T-helper 2 cell treated with Interferon-gamma antibody and Interleukin-4, amounts not matched to agents 5 μg/mL and 100 μg/mL, for 36 hours (primary cell): ENCODE data around the gene KRT16.
"Not testable (repeated sequence)": the region's sequence is repeated elsewhere in the genome, so short reads cannot be mapped to it uniquely, and the experiment has no call there.

Experiments
- DNase-seq: peaks from one replicate; pipeline ENCODE4 v3.0.0; 2021; ENCODE audit warnings: low spot score
- H3K27ac Mint-ChIP-seq: one replicate; pipeline ENCODE4 v1.8.0; 2021; ENCODE audit warnings: mild to moderate bottlenecking, mixed read lengths
- H3K27me3 Mint-ChIP-seq: one replicate; pipeline ENCODE4 v1.8.0; 2021; ENCODE audit warnings: low read depth, mixed read lengths
- H3K36me3 Mint-ChIP-seq: one replicate; pipeline ENCODE4 v1.8.0; 2021; ENCODE audit warnings: low read depth, mixed read lengths
- H3K4me1 Mint-ChIP-seq: one replicate; pipeline ENCODE4 v1.8.0; 2021; ENCODE audit warnings: low read depth, mixed read lengths
- H3K4me3 Mint-ChIP-seq: one replicate; pipeline ENCODE4 v1.8.0; 2022; ENCODE audit warnings: mild to moderate bottlenecking, moderate library complexity, mixed read lengths
- H3K9me3 Mint-ChIP-seq: one replicate; pipeline ENCODE4 v1.8.0; 2021; ENCODE audit warnings: mixed read lengths

The KRT16 gene

DNA sequence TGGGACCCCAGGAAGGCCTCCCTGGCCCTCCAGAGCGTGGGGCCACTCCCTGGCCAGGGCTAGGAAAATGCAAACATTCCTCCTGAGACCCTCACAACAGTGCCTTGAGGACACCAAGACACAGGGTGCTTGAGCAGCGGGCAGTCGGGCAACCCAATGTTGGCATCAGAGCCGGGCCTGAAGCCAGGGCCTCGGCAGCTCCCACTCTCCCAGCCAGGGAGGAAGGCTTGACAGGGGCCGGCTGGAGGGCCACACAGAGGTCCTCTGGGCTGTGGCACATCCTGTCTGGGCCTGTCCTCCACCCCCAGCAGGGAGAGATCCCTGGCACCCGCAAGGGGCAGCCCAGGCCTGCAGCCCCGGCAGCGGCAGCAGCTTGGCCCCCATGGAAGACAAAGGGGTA lies 24.1 kb upstream of the KRT16 start:
- H3K4me1 Mint-ChIP-seq = no peaks in the 10 kb centered on the region
- H3K9me3 Mint-ChIP-seq = no peaks in the 10 kb centered on the region
- H3K36me3 Mint-ChIP-seq = no peaks in the 10 kb centered on the region
- no peaks in the 10 kb centered on the region for H3K27me3 Mint-ChIP-seq
- H3K27ac Mint-ChIP-seq = no peak overlapping the region
- no peak for DNase-seq
- H3K4me3 Mint-ChIP-seq = no peak overlapping the region

DNA sequence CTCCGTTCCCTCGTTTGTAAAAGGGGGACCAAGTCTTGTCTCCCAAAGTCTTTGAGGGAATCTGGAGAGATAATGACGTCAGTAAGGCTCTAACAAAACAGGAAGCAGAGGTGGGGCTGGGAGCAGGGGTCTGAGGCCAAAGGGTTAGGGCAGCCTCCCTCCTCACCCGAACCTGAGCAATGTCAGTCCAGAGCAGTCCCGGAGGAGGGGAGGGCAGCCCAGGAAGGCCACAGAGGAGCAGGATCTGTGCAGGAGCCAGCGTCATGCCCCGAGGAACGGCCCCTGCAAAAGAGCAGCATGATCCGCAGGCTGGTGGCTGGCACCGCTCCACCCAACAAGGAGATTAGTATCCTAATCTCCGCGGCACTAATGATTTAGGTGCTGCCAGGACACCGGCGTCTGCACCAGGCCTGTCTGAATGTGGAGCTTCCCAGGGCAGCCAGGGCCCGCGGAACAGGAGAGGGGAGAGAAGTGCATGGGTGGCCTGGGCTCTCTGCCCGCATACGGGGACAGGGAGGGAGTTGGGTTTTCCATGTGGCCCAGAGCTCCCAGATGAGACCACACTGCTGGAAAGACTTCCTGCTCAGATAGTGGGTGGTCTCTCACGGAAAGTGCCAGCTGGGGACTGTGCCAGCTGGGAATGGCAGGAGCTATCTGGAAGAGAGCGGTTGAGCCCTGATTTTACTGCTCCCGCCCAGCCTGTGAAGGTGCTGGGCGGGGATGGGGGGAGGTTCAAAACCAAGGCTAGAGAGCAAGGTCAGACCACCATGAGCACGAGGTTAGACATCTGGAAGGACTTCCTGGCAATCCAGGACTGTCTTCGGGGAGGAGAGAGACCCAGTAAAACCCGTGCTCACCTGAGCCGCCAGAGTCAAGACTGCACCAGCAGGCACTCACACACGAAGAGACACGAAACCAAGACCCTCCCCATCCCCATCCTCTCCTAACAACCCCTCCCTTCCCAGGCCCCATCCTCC lies 22.8 kb upstream of the KRT16 start:
- H3K9me3 Mint-ChIP-seq = no peaks in the 10 kb centered on the region
- no peaks in the 10 kb centered on the region for H3K27me3 Mint-ChIP-seq
- H3K4me1 Mint-ChIP-seq = no peaks in the 10 kb centered on the region
- no peak overlapping the region for H3K27ac Mint-ChIP-seq
- H3K4me3 Mint-ChIP-seq = no peak overlapping the region
- DNase-seq = no peak
- no peaks in the 10 kb centered on the region for H3K36me3 Mint-ChIP-seq

DNA sequence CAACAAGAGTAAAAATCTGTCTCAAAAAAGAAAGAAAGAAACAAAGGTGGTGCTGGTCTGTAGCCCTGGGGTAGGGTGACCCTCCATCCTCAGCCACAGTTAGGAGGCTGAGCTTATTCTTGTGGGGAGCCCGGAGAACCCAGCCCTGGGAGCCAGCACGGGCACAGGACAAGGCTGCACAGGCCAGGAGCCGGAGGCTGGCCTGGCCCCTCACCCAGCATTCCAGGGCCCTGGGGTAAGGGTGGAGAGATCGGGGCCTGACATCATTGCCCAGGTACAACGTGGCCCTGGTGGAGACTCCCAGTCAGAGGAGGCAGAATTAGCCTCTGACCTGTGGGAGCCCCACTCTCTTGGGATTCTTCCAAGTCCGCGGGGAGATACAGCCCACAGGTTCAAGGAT lies 22.1 kb upstream of the KRT16 start:
- no peaks in the 10 kb centered on the region for H3K4me1 Mint-ChIP-seq
- H3K27ac Mint-ChIP-seq = no peak overlapping the region
- H3K4me3 Mint-ChIP-seq = no peak overlapping the region
- H3K36me3 Mint-ChIP-seq = no peaks in the 10 kb centered on the region
- no peak for DNase-seq
- H3K9me3 Mint-ChIP-seq = no peaks in the 10 kb centered on the region
- H3K27me3 Mint-ChIP-seq = no peaks in the 10 kb centered on the region

DNA sequence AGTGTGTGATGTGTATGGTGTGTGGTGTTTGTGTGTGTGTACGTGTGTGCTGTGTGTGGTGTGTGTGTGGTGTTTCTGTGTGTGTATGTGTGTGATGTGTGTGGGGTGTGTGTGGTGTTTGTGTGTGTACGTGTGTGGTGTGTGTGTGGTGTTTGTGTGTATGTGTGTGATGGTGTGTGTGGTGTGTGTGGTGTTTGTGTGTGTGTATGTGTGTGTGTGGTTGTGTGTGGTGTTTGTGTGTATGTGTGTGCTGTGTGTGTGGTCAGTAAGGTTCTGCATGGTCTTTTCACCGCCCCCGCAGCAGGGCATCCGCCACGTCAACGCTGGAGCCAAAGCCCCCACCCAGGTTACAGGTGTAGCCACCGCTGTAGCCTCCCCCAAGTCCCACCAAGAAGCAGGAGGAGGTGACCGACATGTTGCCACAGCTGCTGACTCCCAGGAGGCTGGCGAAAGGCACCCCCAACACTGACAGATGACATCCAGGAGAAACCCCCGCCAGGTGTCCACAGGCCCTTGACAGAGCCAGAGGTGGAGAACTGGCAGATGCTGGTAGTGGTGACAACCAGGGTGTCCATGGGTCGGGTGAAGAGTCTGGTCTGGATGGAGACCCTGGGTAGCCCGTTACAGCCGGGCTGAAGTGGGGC lies 21.1 kb upstream of the KRT16 start:
- Mint-ChIP-seq H3K4me1 (no peaks in the 10 kb centered on the region), H3K4me3 (no peak overlapping the region), H3K9me3 (no peaks in the 10 kb centered on the region)

DNA sequence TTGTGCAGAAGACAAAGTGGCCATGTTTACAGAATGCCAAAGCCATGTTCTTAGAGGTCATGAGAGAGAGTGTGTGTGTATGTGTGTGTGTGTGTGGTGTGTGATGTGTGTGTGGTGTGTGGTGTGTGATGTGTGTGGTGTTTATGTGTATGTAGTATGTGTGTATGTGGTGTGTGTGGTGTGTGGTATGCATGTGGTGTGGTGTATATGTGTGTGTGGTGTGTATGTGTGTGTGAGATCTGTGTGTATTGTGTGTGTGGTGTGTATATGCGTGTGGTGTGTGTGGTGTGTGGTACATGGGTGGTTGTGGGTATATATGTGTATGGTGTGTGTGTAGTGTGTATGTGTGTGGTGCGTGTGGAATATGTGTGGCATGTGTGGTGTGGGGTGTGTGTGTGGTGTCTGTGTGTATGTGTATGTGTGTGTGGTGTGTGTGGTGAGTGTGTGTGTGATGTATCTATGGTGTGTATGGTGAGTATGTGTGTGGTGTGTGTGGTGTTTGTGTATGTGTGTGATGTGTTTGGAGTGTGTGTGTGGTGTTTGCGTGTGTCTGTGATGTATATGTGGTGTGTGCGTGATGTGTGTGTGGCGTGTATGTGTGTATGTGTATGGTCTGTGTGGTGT lies 20.0 kb upstream of the KRT16 start:
- DNase-seq = no peak
- H3K27ac Mint-ChIP-seq = no peak overlapping the region
- no peaks in the 10 kb centered on the region for H3K4me1 Mint-ChIP-seq
- H3K36me3 Mint-ChIP-seq = no peaks in the 10 kb centered on the region
- no peak overlapping the region for H3K4me3 Mint-ChIP-seq
- no peaks in the 10 kb centered on the region for H3K27me3 Mint-ChIP-seq
- H3K9me3 Mint-ChIP-seq = no peaks in the 10 kb centered on the region

More for the DNA sequence above, 21.1 kb upstream of the KRT16 start:
- Mint-ChIP-seq H3K27me3 (no peaks in the 10 kb centered on the region), H3K36me3 (no peaks in the 10 kb centered on the region), H3K27ac (no peak overlapping the region)
- DNase-seq = no peak

DNA sequence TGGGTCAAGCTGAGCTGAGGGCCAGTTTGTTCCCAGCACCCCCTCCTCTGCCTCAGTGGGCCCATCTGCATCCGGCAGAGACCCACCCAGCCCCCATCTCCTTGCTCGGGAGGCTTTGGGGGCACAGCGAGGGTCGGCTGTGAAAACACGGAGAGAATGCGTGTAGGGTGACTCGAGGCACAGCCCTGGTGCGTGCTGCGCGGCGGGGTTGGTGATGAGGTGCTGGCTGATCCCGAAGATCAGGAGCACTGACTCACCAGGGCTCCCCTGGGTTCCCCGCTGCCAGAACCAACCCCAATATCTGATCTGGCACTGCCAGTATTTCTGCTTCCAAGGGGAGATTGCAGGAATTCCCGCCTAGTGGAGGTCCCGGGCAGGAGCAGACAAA lies 19.3 kb upstream of the KRT16 start:
- Mint-ChIP-seq H3K27me3 (no peaks in the 10 kb centered on the region), H3K27ac (no peak overlapping the region), H3K9me3 (no peaks in the 10 kb centered on the region), H3K4me3 (no peak overlapping the region), H3K4me1 (no peaks in the 10 kb centered on the region), H3K36me3 (no peaks in the 10 kb centered on the region)
- no peak for DNase-seq

DNA sequence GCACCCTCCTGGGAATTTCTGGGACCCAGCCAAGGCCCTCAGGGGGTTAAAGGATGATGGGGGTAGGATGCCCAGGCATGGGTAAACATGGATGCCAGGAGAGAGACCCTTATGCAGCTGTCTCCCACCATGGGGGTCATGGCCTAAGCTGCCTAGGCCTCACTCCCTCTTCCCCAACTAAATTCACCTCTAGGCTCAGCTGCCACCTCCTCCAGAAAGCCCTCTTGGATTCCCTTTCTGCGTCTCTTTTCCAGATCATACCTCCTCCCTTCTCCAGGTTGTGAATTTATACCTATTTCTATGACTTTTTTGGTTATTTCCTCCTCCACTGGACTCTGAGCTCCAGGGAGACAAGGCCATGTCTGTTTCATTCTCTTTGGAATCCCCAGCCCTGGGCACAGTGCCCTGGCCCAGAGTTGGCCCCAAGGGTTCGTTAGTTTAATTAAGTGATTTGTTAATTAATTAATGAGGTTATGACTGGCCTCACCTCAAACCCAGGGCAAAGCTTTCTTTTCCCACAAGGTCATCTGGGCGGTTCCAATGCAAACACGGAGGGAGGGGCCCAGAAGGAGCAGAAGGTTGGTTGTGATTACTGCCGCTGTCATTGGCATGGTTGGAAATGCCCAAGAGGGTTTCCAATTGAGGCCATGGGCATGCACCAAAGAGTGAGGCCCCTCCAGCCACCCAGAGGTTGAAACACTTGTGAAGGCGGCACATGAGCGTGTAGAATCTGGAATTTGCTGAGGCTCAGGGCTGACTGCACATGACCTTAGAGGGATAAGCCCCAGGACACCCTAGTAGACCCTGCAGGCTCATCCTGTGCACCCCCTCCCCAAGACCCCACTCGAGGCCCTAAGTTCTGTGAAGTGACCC lies 18.7 kb upstream of the KRT16 start:
- Mint-ChIP-seq H3K27me3 (no peaks in the 10 kb centered on the region), H3K4me1 (no peaks in the 10 kb centered on the region), H3K4me3 (no peak overlapping the region), H3K36me3 (no peaks in the 10 kb centered on the region), H3K9me3 (no peaks in the 10 kb centered on the region), H3K27ac (no peak overlapping the region)
- DNase-seq = no peak

DNA sequence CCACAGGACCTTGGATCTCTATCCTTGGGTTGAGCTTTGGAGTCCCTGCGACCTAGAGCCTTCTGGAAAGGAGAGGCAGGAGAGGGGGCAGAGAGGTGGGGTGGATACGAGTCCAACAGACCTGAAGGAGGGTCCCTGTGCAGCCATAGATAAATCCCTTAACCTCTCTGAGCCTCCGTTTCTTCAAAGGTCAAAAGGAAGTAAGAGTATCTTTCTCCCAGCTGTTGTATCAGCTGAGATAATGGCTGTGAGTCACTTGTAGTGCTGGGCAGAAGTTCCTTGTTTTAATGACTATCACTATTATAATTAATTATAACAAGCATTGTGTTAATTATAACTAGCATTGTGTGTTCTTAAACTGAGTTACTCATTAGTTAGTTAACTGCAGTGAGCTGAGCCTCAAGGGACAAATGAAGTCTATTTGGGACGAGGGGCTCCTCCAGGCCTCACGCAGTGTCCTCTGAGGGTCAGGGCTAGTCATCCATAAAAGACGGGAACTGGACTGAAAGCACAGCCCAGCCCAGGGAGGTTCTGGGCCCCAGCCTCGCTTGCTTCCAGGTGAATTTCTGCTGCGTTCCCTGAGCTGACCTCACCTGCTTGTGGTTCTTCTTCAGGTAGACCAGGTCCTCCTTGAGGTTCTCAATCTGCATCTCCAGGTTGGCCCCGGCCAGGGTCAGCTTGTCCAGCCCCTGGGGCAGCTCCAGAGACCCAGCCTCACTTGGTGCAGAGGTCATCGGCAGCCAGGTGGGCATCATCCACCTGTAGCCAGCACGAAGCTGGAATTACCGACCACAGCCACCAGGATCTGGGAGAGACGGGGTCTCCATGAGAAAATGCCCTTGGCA lies 17.5 kb upstream of the KRT16 start:
- no peak overlapping the region for H3K27ac Mint-ChIP-seq
- no peak overlapping the region for H3K4me3 Mint-ChIP-seq
- no peaks in the 10 kb centered on the region for H3K9me3 Mint-ChIP-seq
- DNase-seq = no peak
- no peaks in the 10 kb centered on the region for H3K27me3 Mint-ChIP-seq
- no peaks in the 10 kb centered on the region for H3K4me1 Mint-ChIP-seq
- no peaks in the 10 kb centered on the region for H3K36me3 Mint-ChIP-seq

DNA sequence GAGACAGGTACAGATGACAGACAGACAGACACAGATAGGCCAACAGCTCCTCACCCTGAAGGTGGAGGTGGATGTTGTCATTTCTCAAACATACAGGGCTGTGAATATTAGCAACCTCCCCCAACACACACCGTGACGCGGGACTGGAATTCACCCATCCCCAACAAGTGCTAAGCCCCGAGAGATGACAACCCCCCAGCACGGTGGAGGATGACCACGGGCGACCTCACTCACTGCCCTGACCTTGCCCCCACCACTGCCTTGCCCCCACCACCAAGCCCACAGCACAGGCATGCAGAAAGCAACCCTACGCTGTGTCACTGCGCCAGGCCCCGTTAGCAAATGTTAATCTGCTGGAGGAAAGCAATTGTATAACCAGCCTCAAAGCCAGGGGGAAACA lies 16.7 kb upstream of the KRT16 start:
- H3K27me3 Mint-ChIP-seq = no peaks in the 10 kb centered on the region
- no peaks in the 10 kb centered on the region for H3K4me1 Mint-ChIP-seq
- H3K36me3 Mint-ChIP-seq = no peaks in the 10 kb centered on the region
- no peaks in the 10 kb centered on the region for H3K9me3 Mint-ChIP-seq
- H3K4me3 Mint-ChIP-seq = no peak overlapping the region
- H3K27ac Mint-ChIP-seq = no peak overlapping the region
- DNase-seq = no peak

DNA sequence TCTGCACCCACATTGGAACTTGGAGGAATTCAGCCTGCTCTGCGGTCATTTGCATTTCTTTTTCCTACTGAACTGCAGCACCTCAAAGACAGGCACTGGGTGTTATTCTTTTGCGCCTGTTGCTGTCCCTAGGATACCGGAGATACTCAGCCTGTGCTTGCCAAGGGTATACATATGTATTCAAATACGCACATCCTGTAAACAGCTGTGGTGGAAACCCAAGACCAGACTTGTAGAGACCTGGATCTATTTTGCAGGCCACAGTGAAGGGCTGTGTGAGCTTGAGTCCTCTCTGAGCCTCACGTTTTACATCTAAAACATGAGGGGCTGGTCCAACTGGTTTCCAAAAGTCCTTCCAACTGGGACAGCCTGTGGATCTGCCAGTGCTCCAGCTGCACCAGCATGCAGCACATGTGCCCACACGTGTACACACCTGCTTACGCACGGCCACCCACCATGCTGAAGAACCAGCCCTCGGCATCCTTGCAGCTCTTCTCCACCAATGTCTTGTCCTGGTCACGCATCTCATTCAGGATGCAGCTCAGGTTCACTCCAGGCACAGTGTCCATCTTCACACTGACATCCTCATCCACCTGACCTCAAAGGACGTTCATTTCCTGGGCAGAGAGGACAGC lies 16.2 kb upstream of the KRT16 start:
- not testable (repeated sequence) for H3K36me3 Mint-ChIP-seq, DNase-seq, H3K9me3 Mint-ChIP-seq, H3K27me3 Mint-ChIP-seq, H3K27ac Mint-ChIP-seq, H3K4me3 Mint-ChIP-seq, H3K4me1 Mint-ChIP-seq

DNA sequence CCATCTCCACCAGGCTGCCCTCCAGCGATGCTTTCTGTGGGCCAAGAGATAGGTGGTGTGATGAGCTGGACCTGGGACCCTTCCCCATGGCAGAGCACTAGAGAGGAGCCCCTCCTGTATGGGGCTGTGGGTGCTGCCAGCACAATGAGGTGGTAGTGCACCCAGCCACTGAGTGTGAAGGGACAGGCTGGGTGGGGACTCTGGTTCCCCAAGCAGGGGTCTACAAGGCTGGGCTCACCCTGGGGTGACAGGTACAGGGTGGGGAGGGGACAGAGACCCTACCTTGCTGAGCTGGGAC lies 15.5 kb upstream of the KRT16 start:
- H3K9me3 Mint-ChIP-seq, DNase-seq, H3K27ac Mint-ChIP-seq, H3K27me3 Mint-ChIP-seq, H3K4me3 Mint-ChIP-seq, H3K4me1 Mint-ChIP-seq, H3K36me3 Mint-ChIP-seq: not testable (repeated sequence)

DNA sequence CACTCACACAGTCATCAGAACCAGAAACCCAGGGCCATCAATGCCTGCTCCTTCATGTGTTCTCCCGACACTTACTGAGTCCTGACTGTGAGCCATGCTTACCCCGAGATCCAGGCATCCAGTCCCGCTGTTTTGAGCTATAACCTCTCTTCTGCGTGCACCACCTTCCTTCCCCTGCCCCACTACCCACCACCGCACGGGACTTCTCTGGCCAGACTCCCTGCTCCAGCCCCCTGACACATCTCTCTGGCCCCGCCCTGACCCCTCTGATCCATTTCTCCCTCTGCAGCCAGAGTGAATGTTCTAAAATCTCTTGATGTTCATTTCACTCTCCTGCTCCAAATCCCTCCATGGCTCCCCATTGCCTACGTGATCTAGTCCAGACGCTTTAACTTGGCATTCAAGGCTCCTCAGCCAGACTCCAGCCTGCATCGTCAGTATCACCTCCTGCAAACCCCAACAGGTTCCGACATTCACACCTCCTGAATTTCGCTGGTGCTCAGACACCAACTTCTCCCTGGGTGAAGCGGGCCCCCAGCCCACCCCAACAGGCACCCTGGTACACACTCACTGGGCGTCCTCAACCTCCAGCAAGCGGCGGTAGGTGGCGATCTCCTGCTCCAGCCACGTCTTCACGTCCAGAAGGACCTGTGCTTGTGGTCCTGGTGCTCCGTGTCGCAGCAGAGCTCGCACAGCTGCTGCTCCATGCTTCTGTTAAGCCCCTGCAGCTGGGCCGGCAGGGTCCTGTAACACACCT lies 14.9 kb upstream of the KRT16 start:
- H3K4me3 Mint-ChIP-seq = no peak overlapping the region
- no peaks in the 10 kb centered on the region for H3K9me3 Mint-ChIP-seq
- no peaks in the 10 kb centered on the region for H3K27me3 Mint-ChIP-seq
- H3K27ac Mint-ChIP-seq = no peak overlapping the region
- no peaks in the 10 kb centered on the region for H3K36me3 Mint-ChIP-seq
- no peaks in the 10 kb centered on the region for H3K4me1 Mint-ChIP-seq
- no peak for DNase-seq
